ENCODE measurements around the gene ATP6V0A4. TPM values are rescaled to one million over a fixed set of nuclear protein-coding genes. Genes with fewer than 3 reads are reported as not detected.
A peak's percentile ranks its signal among the peaks of the same experiment; 100 is the strongest.

ATP6V0A4 gene
- 0.04 TPM for polyA plus RNA-seq (2013, experiment 1 of 2)
- 0.08 TPM for polyA plus RNA-seq (2013, experiment 2 of 2)

GRCh38 chr7:138797715-138798320, at the start of gene ATP6V0A4, which contains the start of gene TMEM213:
TSS of gene ATP6V0A4 (minus strand) at chr7:138798196. CDS start at chr7:138771247, 26,949 bp downstream.
TSS of gene TMEM213 (plus strand) at chr7:138797994. CDS start at chr7:138798105, 111 bp downstream.
- Histone ChIP-seq H3K4ac (ENCODE audit: low read length) (no peak within 1 kb of the TSS), H2BK5ac (ENCODE audit: low read length) (no peak within 1 kb of the TSS), H3K4me3 (ENCODE audit: low read length in 2 of 2) (no peak within 1 kb of the TSS), H4K8ac (ENCODE audit: low read depth, low read length) (peak within 1 kb of the TSS; percentile 97), H2AFZ (ENCODE audit: low read length) (no peak within 1 kb of the TSS), H3K4me1 (ENCODE audit: control insufficient read depth in 2 of 2, insufficient read depth in 1 of 2, low read depth in 1 of 2, low read length in 2 of 2) (peaks cover 0 to 10% of the 10 kb centered on the region in 2 donors), H3K4me2 (ENCODE audit: insufficient read depth, low read length, poor library complexity, severe bottlenecking) (peak within 1 kb of the TSS; percentile 37), H2BK120ac (ENCODE audit: low read depth, low read length) (no peak within 1 kb of the TSS), H3K79me1 (ENCODE audit: low read depth, low read length) (no peaks in the 10 kb centered on the region), H3K9ac (ENCODE audit: low read depth, low read length, poor library complexity) (peak within 1 kb of the TSS; percentile 32), H3K18ac (ENCODE audit: low read length) (peak within 1 kb of the TSS; percentile 39), H2BK15ac (ENCODE audit: low read length) (no peak within 1 kb of the TSS), H3K23ac (ENCODE audit: low read depth, low read length, poor library complexity) (peak within 1 kb of the TSS; percentile 37), H2BK12ac (ENCODE audit: low read length) (no peak within 1 kb of the TSS), H2AK5ac (ENCODE audit: low read depth, low read length) (peak within 1 kb of the TSS; percentile 44), H3K27ac (replicated peaks; ENCODE audit: low read length) (no peak within 1 kb of the TSS), H3K14ac (ENCODE audit: low read length) (no peak within 1 kb of the TSS), H3K9me3 (replicated peaks in 1 of 2; ENCODE audit: control insufficient read depth in 2 of 2, insufficient read depth in 1 of 2, low read depth in 1 of 2, low read length in 2 of 2) (no peaks in the 10 kb centered on the region), H4K91ac (ENCODE audit: low read depth, low read length, poor library complexity) (no peak within 1 kb of the TSS), H3K27me3 (ENCODE audit: control insufficient read depth in 3 of 3, insufficient read depth in 3 of 3, low read depth in 1 of 3, low read length in 3 of 3) (peaks cover 0 to 24% (median 0%) of the 10 kb centered on the region in 3 experiments), H3K36me3 (replicated peaks in 1 of 2; ENCODE audit: control insufficient read depth in 2 of 2, insufficient read depth in 2 of 2, low read length in 2 of 2) (no peaks in the 10 kb centered on the region)
- no CpG with 5 or more reads among the region's 14 CpGs for WGBS, 2 donors (ENCODE audit: extremely low coverage in 2 of 2, insufficient read length in 2 of 2, insufficient replicate concordance in 1 of 2)
- no peak for DNase-seq (ENCODE audit: low spot score)

GRCh38 chr7:138845711-138846110, 47.7 kb upstream of the ATP6V0A4 start:
- no peak overlapping the region for H3K23ac ChIP-seq (ENCODE audit: low read depth, low read length, poor library complexity)
- no peak overlapping the region for H3K9ac ChIP-seq (ENCODE audit: low read depth, low read length, poor library complexity)
- H3K4me1 ChIP-seq (ENCODE audit: control insufficient read depth in 2 of 2, insufficient read depth in 1 of 2, low read depth in 1 of 2, low read length in 2 of 2) = peaks cover 1 to 4% of the 10 kb centered on the region in 2 donors
- H2BK12ac ChIP-seq (ENCODE audit: low read length) = no peak overlapping the region
- H3K79me1 ChIP-seq (ENCODE audit: low read depth, low read length) = no peaks in the 10 kb centered on the region
- no peak overlapping the region for H3K4ac ChIP-seq (ENCODE audit: low read length)
- H4K8ac ChIP-seq (ENCODE audit: low read depth, low read length) = no peak overlapping the region
- no peak overlapping the region for H2BK120ac ChIP-seq (ENCODE audit: low read depth, low read length)
- H2AFZ ChIP-seq (ENCODE audit: low read length) = no peak overlapping the region
- no peak overlapping the region for H3K4me2 ChIP-seq (ENCODE audit: insufficient read depth, low read length, poor library complexity, severe bottlenecking)
- H3K9me3 ChIP-seq (replicated peaks in 1 of 2; ENCODE audit: control insufficient read depth in 2 of 2, insufficient read depth in 1 of 2, low read depth in 1 of 2, low read length in 2 of 2) = peaks cover 0 to 12% of the 10 kb centered on the region in 2 donors
- H2BK15ac ChIP-seq (ENCODE audit: low read length) = no peak overlapping the region
- no peaks in the 10 kb centered on the region for H3K27me3 ChIP-seq (ENCODE audit: control insufficient read depth in 3 of 3, insufficient read depth in 3 of 3, low read depth in 1 of 3, low read length in 3 of 3)
- H3K36me3 ChIP-seq (replicated peaks in 1 of 2; ENCODE audit: control insufficient read depth in 2 of 2, insufficient read depth in 2 of 2, low read length in 2 of 2) = peaks cover 8 to 82% of the 10 kb centered on the region in 2 donors
- no peak overlapping the region for H4K91ac ChIP-seq (ENCODE audit: low read depth, low read length, poor library complexity)
- no peak for DNase-seq (ENCODE audit: low spot score)
- H3K18ac ChIP-seq (ENCODE audit: low read length) = no peak overlapping the region
- H2AK5ac ChIP-seq (ENCODE audit: low read depth, low read length) = no peak overlapping the region
- H3K14ac ChIP-seq (ENCODE audit: low read length) = no peak overlapping the region
- H3K27ac ChIP-seq (replicated peaks; ENCODE audit: low read length) = no peak overlapping the region
- no CpG with 5 or more reads among the region's 2 CpGs for WGBS, 2 donors (ENCODE audit: extremely low coverage in 2 of 2, insufficient read length in 2 of 2, insufficient replicate concordance in 1 of 2)
- no peak overlapping the region for H3K4me3 ChIP-seq (ENCODE audit: low read length in 2 of 2)
- H2BK5ac ChIP-seq (ENCODE audit: low read length) = no peak overlapping the region

- peaks cover 8 to 81% of the 10 kb centered on the region in 2 donors for H3K36me3 ChIP-seq (replicated peaks in 1 of 2; ENCODE audit: control insufficient read depth in 2 of 2, insufficient read depth in 2 of 2, low read length in 2 of 2)
- H3K4ac ChIP-seq (ENCODE audit: low read length) = no peak overlapping the region
- no peak overlapping the region for H2BK12ac ChIP-seq (ENCODE audit: low read length)
- no peak overlapping the region for H4K8ac ChIP-seq (ENCODE audit: low read depth, low read length)
- no peaks in the 10 kb centered on the region for H3K27me3 ChIP-seq (ENCODE audit: control insufficient read depth in 3 of 3, insufficient read depth in 3 of 3, low read depth in 1 of 3, low read length in 3 of 3)
- no peaks in the 10 kb centered on the region for H3K79me1 ChIP-seq (ENCODE audit: low read depth, low read length)
- H2AK5ac ChIP-seq (ENCODE audit: low read depth, low read length) = no peak overlapping the region
- H2BK5ac ChIP-seq (ENCODE audit: low read length) = no peak overlapping the region
- no CpG with 5 or more reads among the region's 20 CpGs for WGBS, 2 donors (ENCODE audit: extremely low coverage in 2 of 2, insufficient read length in 2 of 2, insufficient replicate concordance in 1 of 2)
- no peak for DNase-seq (ENCODE audit: low spot score)
- no peak overlapping the region for H3K4me2 ChIP-seq (ENCODE audit: insufficient read depth, low read length, poor library complexity, severe bottlenecking)
- no peak overlapping the region for H3K4me3 ChIP-seq (ENCODE audit: low read length in 2 of 2)
- H2AFZ ChIP-seq (ENCODE audit: low read length) = no peak overlapping the region
- no peak overlapping the region for H2BK120ac ChIP-seq (ENCODE audit: low read depth, low read length)
- H3K23ac ChIP-seq (ENCODE audit: low read depth, low read length, poor library complexity) = peak overlapping the region; percentile 2
- no peak overlapping the region for H3K14ac ChIP-seq (ENCODE audit: low read length)
- H3K4me1 ChIP-seq (ENCODE audit: control insufficient read depth in 2 of 2, insufficient read depth in 1 of 2, low read depth in 1 of 2, low read length in 2 of 2) = peaks cover 1 to 4% of the 10 kb centered on the region in 2 donors
- no peak overlapping the region for H3K9ac ChIP-seq (ENCODE audit: low read depth, low read length, poor library complexity)
- H3K27ac ChIP-seq (replicated peaks; ENCODE audit: low read length) = no peak overlapping the region
- H3K9me3 ChIP-seq (replicated peaks in 1 of 2; ENCODE audit: control insufficient read depth in 2 of 2, insufficient read depth in 1 of 2, low read depth in 1 of 2, low read length in 2 of 2) = no peaks in the 10 kb centered on the region
- H3K18ac ChIP-seq (ENCODE audit: low read length) = no peak overlapping the region
- H2BK15ac ChIP-seq (ENCODE audit: low read length) = no peak overlapping the region
- H4K91ac ChIP-seq (ENCODE audit: low read depth, low read length, poor library complexity) = no peak overlapping the region
Measured at GRCh38 chr7:138843632-138844580, 45.9 kb upstream of the ATP6V0A4 start.

- no peak overlapping the region for H2BK12ac ChIP-seq (ENCODE audit: low read length)
- H3K14ac ChIP-seq (ENCODE audit: low read length) = no peak overlapping the region
- H2AK5ac ChIP-seq (ENCODE audit: low read depth, low read length) = no peak overlapping the region
- no peak overlapping the region for H3K18ac ChIP-seq (ENCODE audit: low read length)
- H3K79me1 ChIP-seq (ENCODE audit: low read depth, low read length) = no peaks in the 10 kb centered on the region
- H3K27me3 ChIP-seq (ENCODE audit: control insufficient read depth in 3 of 3, insufficient read depth in 3 of 3, low read depth in 1 of 3, low read length in 3 of 3) = no peaks in the 10 kb centered on the region
- no peak overlapping the region for H3K4me3 ChIP-seq (ENCODE audit: low read length in 2 of 2)
- H3K4me2 ChIP-seq (ENCODE audit: insufficient read depth, low read length, poor library complexity, severe bottlenecking) = no peak overlapping the region
- no peak overlapping the region for H4K8ac ChIP-seq (ENCODE audit: low read depth, low read length)
- no peak for DNase-seq (ENCODE audit: low spot score)
- peaks cover 11 to 80% of the 10 kb centered on the region in 2 donors for H3K36me3 ChIP-seq (replicated peaks in 1 of 2; ENCODE audit: control insufficient read depth in 2 of 2, insufficient read depth in 2 of 2, low read length in 2 of 2)
- H3K27ac ChIP-seq (replicated peaks; ENCODE audit: low read length) = no peak overlapping the region
- no peak overlapping the region for H3K23ac ChIP-seq (ENCODE audit: low read depth, low read length, poor library complexity)
- H3K4ac ChIP-seq (ENCODE audit: low read length) = no peak overlapping the region
- H3K4me1 ChIP-seq (ENCODE audit: control insufficient read depth in 2 of 2, insufficient read depth in 1 of 2, low read depth in 1 of 2, low read length in 2 of 2) = peaks cover 0 to 1% of the 10 kb centered on the region in 2 donors
- H4K91ac ChIP-seq (ENCODE audit: low read depth, low read length, poor library complexity) = no peak overlapping the region
- no CpG with 5 or more reads among the region's 12 CpGs for WGBS, 2 donors (ENCODE audit: extremely low coverage in 2 of 2, insufficient read length in 2 of 2, insufficient replicate concordance in 1 of 2)
- no peak overlapping the region for H2BK15ac ChIP-seq (ENCODE audit: low read length)
- H2BK5ac ChIP-seq (ENCODE audit: low read length) = no peak overlapping the region
- H3K9me3 ChIP-seq (replicated peaks in 1 of 2; ENCODE audit: control insufficient read depth in 2 of 2, insufficient read depth in 1 of 2, low read depth in 1 of 2, low read length in 2 of 2) = no peaks in the 10 kb centered on the region
- H2BK120ac ChIP-seq (ENCODE audit: low read depth, low read length) = no peak overlapping the region
- H2AFZ ChIP-seq (ENCODE audit: low read length) = no peak overlapping the region
- H3K9ac ChIP-seq (ENCODE audit: low read depth, low read length, poor library complexity) = no peak overlapping the region
Measured at GRCh38 chr7:138842111-138842510, 44.1 kb upstream of the ATP6V0A4 start.
